ENCODE measurements around the gene OVCH1. TPM values are rescaled to one million over a fixed set of nuclear protein-coding genes. Genes with fewer than 3 reads are reported as not detected.

Gene OVCH1
- total RNA-seq, 1 experiment from 2014 or later: 1.9 TPM

DNA sequence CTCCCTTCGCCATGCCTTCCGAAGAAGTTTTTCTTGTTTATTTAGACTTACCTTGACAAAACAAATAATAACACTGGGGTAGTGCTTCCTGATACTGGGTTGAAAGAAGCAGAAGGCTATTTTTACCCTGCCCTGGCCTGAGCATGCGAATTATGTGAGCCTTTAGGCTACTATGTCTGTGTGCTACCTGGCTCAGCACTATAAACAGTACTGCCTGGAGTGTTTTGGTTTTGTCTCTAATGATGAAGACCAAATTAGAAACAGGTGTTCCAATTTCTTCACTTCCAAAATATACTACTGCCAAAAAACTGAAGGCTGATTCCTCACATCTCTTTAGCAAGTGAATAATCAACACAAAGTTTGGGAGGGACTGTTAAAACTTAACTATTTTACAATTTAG is 7.6 kb upstream of the OVCH1 start:
- Mint-ChIP-seq H3K36me3 (ENCODE audit: insufficient read depth, unreplicated experiment) (peaks cover 82% of the 10 kb centered on the region), H3K4me3 (ENCODE audit: unreplicated experiment) (no peak overlapping the region), H3K9me3 (ENCODE audit: unreplicated experiment) (no peaks in the 10 kb centered on the region), H3K27me3 (ENCODE audit: insufficient read depth, unreplicated experiment) (no peaks in the 10 kb centered on the region), H3K27ac (ENCODE audit: low read depth, unreplicated experiment) (no peak overlapping the region), H3K4me1 (ENCODE audit: insufficient read depth, unreplicated experiment) (no peaks in the 10 kb centered on the region)
- intact Hi-C loops (cut with micrococcal nuclease): loop anchor here (10.0 kb wide), 1 partner anchor 1160 kb away; no protein-coding TSS in a partner anchor
- CTCF ChIA-PET: no interaction called here
- POLR2A ChIA-PET: no interaction called here
- TF ChIP-seq, protein P1, sequence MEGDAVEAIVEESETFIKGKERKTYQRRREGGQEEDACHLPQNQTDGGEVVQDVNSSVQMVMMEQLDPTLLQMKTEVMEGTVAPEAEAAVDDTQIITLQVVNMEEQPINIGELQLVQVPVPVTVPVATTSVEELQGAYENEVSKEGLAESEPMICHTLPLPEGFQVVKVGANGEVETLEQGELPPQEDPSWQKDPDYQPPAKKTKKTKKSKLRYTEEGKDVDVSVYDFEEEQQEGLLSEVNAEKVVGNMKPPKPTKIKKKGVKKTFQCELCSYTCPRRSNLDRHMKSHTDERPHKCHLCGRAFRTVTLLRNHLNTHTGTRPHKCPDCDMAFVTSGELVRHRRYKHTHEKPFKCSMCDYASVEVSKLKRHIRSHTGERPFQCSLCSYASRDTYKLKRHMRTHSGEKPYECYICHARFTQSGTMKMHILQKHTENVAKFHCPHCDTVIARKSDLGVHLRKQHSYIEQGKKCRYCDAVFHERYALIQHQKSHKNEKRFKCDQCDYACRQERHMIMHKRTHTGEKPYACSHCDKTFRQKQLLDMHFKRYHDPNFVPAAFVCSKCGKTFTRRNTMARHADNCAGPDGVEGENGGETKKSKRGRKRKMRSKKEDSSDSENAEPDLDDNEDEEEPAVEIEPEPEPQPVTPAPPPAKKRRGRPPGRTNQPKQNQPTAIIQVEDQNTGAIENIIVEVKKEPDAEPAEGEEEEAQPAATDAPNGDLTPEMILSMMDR (IDR thresholded peaks at IDR 0.05; ENCODE audit: unreplicated experiment): no peak
- DNase-seq (ENCODE audit: unreplicated experiment): no peak
- BruUV-seq (replicated peaks): no TSS peak

DNA sequence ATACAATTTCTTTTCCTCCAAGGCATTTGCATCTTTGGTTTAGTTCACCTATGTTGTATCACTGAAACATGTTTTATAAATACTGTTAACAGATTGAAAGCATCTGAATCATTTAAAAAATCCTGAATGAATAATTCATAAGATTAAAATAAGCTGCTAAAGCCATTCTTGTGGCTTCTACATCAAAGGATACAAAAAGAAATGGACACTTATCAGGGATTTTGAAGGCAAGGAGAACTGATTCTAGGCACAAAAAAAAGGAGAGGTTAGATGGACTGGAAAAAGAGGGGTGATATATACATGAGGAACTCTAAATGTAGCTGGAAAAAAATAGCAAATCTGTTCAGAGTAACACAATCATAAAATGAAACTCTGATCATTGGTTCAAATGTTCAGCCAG is 5.8 kb upstream of the OVCH1 start:
- ChIA-PET POLR2A (no interaction called here), CTCF (interaction anchor here (0.6 to 1.1 kb wide), 3 partner anchors 44 to 535 kb away, joined by 3 to 4 read pairs (median 3); no protein-coding TSS in a partner anchor)
- Mint-ChIP-seq H3K27me3 (ENCODE audit: insufficient read depth, unreplicated experiment) (no peaks in the 10 kb centered on the region), H3K4me3 (ENCODE audit: unreplicated experiment) (no peak overlapping the region), H3K36me3 (ENCODE audit: insufficient read depth, unreplicated experiment) (peaks cover 89% of the 10 kb centered on the region), H3K27ac (ENCODE audit: low read depth, unreplicated experiment) (no peak overlapping the region), H3K9me3 (ENCODE audit: unreplicated experiment) (no peaks in the 10 kb centered on the region), H3K4me1 (ENCODE audit: insufficient read depth, unreplicated experiment) (no peaks in the 10 kb centered on the region)
- intact Hi-C loops (cut with micrococcal nuclease): loop anchor here (10.0 kb wide), 1 partner anchor 1162 kb away; no protein-coding TSS in a partner anchor
- TF ChIP-seq, protein P1 (IDR thresholded peaks at IDR 0.05; ENCODE audit: unreplicated experiment): no peak
- no TSS peak for BruUV-seq (replicated peaks)
- no peak for DNase-seq (ENCODE audit: unreplicated experiment)

DNA sequence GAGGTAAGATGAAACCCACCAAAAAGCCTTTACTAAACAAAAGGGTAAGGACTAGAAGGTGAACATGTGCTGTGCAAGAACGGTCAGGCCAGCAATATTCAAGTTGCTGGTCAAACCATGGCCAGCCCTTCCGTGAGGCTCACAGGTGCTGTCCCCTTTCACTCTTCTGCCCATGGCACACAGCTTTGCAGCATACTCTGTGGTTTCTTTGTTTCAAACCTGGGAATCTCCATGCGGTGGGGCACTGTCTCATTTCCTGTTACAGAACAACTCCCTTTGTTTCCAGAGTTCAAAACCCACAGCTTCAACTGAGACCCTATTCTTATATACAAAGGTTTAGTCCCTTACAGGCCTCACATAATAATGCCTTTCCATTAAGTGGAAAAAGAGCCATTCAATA is 1.7 kb upstream of the OVCH1 start:
- TF ChIP-seq, protein P1 (IDR thresholded peaks at IDR 0.05; ENCODE audit: unreplicated experiment): no peak
- H3K27ac Mint-ChIP-seq (ENCODE audit: low read depth, unreplicated experiment): no peak overlapping the region
- ChIA-PET POLR2A (no interaction called here), CTCF (interaction anchor here (0.9 kb wide), 1 partner anchor 1781 kb away, joined by 3 read pairs; no protein-coding TSS in a partner anchor)
- BruUV-seq (replicated peaks): no TSS peak
- no peaks in the 10 kb centered on the region for H3K9me3 Mint-ChIP-seq (ENCODE audit: unreplicated experiment)
- DNase-seq (ENCODE audit: unreplicated experiment): no peak
- H3K36me3 Mint-ChIP-seq (ENCODE audit: insufficient read depth, unreplicated experiment): peaks cover 92% of the 10 kb centered on the region
- intact Hi-C loops (cut with micrococcal nuclease): no loop called here
- no peak overlapping the region for H3K4me3 Mint-ChIP-seq (ENCODE audit: unreplicated experiment)
- no peaks in the 10 kb centered on the region for H3K4me1 Mint-ChIP-seq (ENCODE audit: insufficient read depth, unreplicated experiment)
- H3K27me3 Mint-ChIP-seq (ENCODE audit: insufficient read depth, unreplicated experiment): no peaks in the 10 kb centered on the region

DNA sequence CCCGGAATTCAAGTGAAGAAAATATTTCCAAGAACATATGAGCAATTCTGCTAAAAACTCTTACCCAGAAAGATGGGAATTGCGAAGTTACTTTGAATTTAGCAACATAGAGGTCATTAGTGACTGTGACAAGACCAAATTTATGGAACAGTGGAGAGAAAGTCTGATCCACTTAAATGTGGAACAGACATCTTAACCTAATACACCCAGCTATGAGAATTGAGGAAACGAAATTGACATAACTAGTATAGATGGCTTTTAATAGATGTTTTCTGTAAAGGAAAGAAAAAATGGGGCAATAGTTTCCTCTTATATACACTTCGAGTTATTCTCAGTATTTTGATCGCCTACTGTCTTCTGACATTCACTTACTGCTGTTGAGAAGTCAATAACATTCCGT is 4.6 kb downstream of the OVCH1 start:
- H3K36me3 Mint-ChIP-seq (ENCODE audit: insufficient read depth, unreplicated experiment): peaks cover 93% of the 10 kb centered on the region
- no peaks in the 10 kb centered on the region for H3K4me1 Mint-ChIP-seq (ENCODE audit: insufficient read depth, unreplicated experiment)
- DNase-seq (ENCODE audit: unreplicated experiment): no peak
- POLR2A ChIA-PET: interaction anchor here (0.6 kb wide), 1 partner anchor 399 kb away, joined by 3 read pairs; no protein-coding TSS in a partner anchor
- no peak overlapping the region for H3K4me3 Mint-ChIP-seq (ENCODE audit: unreplicated experiment)
- no peaks in the 10 kb centered on the region for H3K9me3 Mint-ChIP-seq (ENCODE audit: unreplicated experiment)
- intact Hi-C loops (cut with micrococcal nuclease): no loop called here
- H3K27ac Mint-ChIP-seq (ENCODE audit: low read depth, unreplicated experiment): no peak overlapping the region
- no TSS peak for BruUV-seq (replicated peaks)
- H3K27me3 Mint-ChIP-seq (ENCODE audit: insufficient read depth, unreplicated experiment): no peaks in the 10 kb centered on the region
- CTCF ChIA-PET: no interaction called here
- TF ChIP-seq, protein P1 (IDR thresholded peaks at IDR 0.05; ENCODE audit: unreplicated experiment): no peak

All from MCF 10A (cell line).